Mucosa of stomach (tissue), 1 donor: ENCODE measurements around the gene PLEK2.
"Not testable (repeated sequence)": the region's sequence is repeated elsewhere in the genome, so short reads cannot be mapped to it uniquely, and the experiment has no call there.

Source experiments
- H3K27me3 ChIP-seq: one replicate; pipeline ENCODE4 v1.7.0; 2013; ENCODE audit warnings: mild to moderate bottlenecking, low read length; ENCODE audit not compliant: control insufficient read depth, insufficient read depth
- H3K36me3 ChIP-seq: one replicate; pipeline ENCODE4 v1.7.0; 2013; ENCODE audit warnings: low read length; ENCODE audit not compliant: control insufficient read depth, insufficient read depth
- H3K4me1 ChIP-seq: one replicate; pipeline ENCODE4 v1.7.0; 2013; ENCODE audit warnings: mild to moderate bottlenecking, low read length; ENCODE audit not compliant: control insufficient read depth, insufficient read depth
- H3K4me3 ChIP-seq: one replicate; pipeline ENCODE4 v1.7.0; 2013; ENCODE audit warnings: low read length
- H3K9ac ChIP-seq: one replicate; pipeline ENCODE4 v1.7.0; 2013; ENCODE audit warnings: mild to moderate bottlenecking, low read length, moderate library complexity
- H3K9me3 ChIP-seq: one replicate; pipeline ENCODE4 v1.7.0; 2013; ENCODE audit warnings: mild to moderate bottlenecking, low read length, moderate library complexity; ENCODE audit not compliant: control insufficient read depth
- donor health status: Pancreatic carcinoma.

PLEK2 gene, protein sequence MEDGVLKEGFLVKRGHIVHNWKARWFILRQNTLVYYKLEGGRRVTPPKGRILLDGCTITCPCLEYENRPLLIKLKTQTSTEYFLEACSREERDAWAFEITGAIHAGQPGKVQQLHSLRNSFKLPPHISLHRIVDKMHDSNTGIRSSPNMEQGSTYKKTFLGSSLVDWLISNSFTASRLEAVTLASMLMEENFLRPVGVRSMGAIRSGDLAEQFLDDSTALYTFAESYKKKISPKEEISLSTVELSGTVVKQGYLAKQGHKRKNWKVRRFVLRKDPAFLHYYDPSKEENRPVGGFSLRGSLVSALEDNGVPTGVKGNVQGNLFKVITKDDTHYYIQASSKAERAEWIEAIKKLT

DNA sequence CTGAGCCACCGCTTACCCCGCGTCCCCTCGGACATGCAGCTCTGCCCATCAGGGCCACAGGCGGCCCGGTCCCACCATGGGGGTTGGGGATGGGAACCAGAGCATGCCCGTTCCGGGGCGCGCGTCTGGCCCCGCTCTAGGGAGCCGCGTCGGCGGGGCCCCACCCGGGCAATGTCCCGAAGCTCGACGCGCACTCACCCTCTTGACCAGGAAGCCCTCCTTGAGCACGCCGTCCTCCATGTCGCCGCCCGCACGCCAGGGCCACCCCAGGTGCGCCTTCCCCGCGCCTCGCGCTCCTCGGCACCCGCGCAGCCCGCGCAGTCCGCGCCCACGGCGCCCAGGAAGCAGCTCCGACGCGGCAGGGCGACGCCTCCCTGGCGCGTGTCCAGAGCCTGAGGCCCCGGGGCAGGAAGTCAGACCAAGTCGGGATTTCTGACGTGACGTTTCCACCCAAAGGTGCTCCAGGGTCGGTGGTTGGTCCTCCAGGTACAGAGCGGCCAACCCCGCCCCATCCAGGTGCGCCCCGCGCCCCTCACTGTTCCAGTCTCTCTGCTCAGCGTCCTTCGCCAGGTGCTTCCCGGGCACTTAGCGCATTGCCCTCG is at the start of gene PLEK2:
PLEK2 (minus strand) TSS at position 346 of the 602 bp plus-strand sequence; CDS start at position 240, 106 bp downstream.
- Histone ChIP-seq H3K9ac (peak within 1 kb of the TSS; percentile 80), H3K36me3 (no peaks in the 10 kb centered on the region), H3K9me3 (no peaks in the 10 kb centered on the region), H3K4me3 (peak within 1 kb of the TSS; percentile 42), H3K27me3 (no peaks in the 10 kb centered on the region), H3K4me1 (peaks cover 42% of the 10 kb centered on the region)

DNA sequence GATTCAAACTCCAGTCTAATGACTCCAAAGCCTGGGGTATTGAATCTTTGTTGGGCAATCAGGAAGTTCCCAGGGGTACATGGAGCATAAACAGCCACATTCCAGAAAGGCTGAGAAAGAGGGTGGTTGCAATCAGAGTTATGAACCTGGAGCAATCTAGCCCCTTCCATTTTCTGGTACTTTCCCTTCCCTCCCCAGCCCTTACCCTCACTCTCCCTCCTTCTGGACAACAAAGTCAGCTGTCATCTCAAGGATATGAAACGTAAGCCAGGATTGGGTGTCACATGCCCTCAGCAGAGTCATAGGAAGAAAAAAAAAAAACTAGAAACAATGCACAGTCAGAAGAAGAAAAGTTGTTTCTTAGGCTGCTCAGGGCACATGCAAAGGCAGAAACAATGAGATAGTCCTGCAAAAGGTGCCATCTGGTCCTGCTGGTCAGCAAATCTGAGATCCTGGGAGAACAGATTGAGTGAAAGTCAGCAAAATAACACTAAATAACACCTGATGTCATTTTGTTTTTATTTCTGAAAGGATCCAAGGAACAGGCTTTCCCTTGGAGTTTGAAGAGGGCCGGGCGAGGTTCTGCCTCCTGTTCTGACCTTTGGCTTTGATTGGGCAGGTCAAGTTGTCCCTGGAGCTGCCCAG is 49.5 kb upstream of the PLEK2 start:
- no peak overlapping the region for H3K9ac ChIP-seq
- H3K4me3 ChIP-seq: no peak overlapping the region
- peaks cover 3% of the 10 kb centered on the region for H3K27me3 ChIP-seq
- no peaks in the 10 kb centered on the region for H3K36me3 ChIP-seq
- H3K9me3 ChIP-seq: no peaks in the 10 kb centered on the region
- H3K4me1 ChIP-seq: peaks cover 7% of the 10 kb centered on the region

GRCh38 chr14:67459336-67459735 is 47.4 kb upstream of the PLEK2 start:
- Histone ChIP-seq H3K4me1 (peaks cover 7% of the 10 kb centered on the region), H3K9ac (no peak overlapping the region), H3K4me3 (no peak overlapping the region), H3K36me3 (no peaks in the 10 kb centered on the region), H3K27me3 (peaks cover 3% of the 10 kb centered on the region), H3K9me3 (no peaks in the 10 kb centered on the region)

- H3K36me3 ChIP-seq: no peaks in the 10 kb centered on the region
- H3K9me3 ChIP-seq: no peaks in the 10 kb centered on the region
- peaks cover 5% of the 10 kb centered on the region for H3K27me3 ChIP-seq
- no peak overlapping the region for H3K9ac ChIP-seq
- H3K4me1 ChIP-seq: peaks cover 8% of the 10 kb centered on the region
- no peak overlapping the region for H3K4me3 ChIP-seq
These were observed 45.8 kb upstream of the PLEK2 start for GRCh38 chr14:67457782-67458181.

DNA sequence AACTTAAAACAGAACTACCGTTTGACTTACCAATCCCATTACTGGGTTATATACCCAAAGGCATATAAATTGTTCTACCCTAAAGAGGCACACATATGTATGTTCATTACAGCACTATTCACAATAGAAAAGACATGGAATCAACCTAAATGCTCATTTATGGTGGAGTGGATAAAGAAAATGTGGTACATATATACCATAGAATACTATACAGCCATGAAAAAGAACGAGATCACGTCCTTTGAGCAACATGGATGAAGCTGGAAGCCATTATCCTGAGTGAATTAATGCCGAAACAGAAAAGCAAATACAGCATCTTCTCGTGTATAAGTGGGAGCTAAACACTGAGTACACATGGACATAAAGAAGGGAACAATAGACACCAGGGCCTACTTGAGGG is 44.8 kb upstream of the PLEK2 start:
- Histone ChIP-seq H3K9ac (no peak overlapping the region), H3K36me3 (no peaks in the 10 kb centered on the region), H3K9me3 (no peaks in the 10 kb centered on the region), H3K27me3 (peaks cover 4% of the 10 kb centered on the region), H3K4me1 (peaks cover 14% of the 10 kb centered on the region), H3K4me3 (no peak overlapping the region)

- no peaks in the 10 kb centered on the region for H3K9me3 ChIP-seq
- no peak overlapping the region for H3K4me3 ChIP-seq
- peaks cover 4% of the 10 kb centered on the region for H3K27me3 ChIP-seq
- no peaks in the 10 kb centered on the region for H3K36me3 ChIP-seq
- H3K4me1 ChIP-seq: peaks cover 14% of the 10 kb centered on the region
- H3K9ac ChIP-seq: no peak overlapping the region
These were observed 41.8 kb upstream of the PLEK2 start for GRCh38 chr14:67453575-67454300.

- H3K4me3 ChIP-seq, H3K27me3 ChIP-seq, H3K36me3 ChIP-seq, H3K9me3 ChIP-seq, H3K9ac ChIP-seq: not testable (repeated sequence)
- peaks cover 13% of the 10 kb centered on the region for H3K4me1 ChIP-seq
These were observed 39.7 kb upstream of the PLEK2 start for GRCh38 chr14:67451667-67452066.

DNA sequence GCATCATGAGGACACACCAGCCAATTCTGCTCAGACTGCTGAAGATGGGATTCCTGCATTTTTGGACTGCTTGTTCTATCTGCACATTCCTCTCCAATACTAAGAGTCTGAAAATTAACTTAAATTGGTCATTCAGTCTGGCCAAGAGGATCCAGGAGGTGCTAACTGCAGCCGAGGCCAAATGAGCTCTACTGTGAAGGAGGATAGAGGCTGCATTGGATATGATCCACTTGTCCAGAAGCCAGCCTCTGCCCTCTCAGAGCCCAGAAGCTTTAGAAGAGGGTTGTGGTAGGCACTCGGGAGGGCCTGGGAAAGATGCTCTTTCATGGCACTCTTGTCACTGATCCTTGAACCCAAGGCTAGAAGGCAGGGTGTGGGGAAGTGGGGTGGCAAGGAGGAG is 37.1 kb upstream of the PLEK2 start:
- peaks cover 4% of the 10 kb centered on the region for H3K27me3 ChIP-seq
- no peak overlapping the region for H3K4me3 ChIP-seq
- H3K4me1 ChIP-seq: peaks cover 18% of the 10 kb centered on the region
- no peak overlapping the region for H3K9ac ChIP-seq
- no peaks in the 10 kb centered on the region for H3K36me3 ChIP-seq
- H3K9me3 ChIP-seq: no peaks in the 10 kb centered on the region

DNA sequence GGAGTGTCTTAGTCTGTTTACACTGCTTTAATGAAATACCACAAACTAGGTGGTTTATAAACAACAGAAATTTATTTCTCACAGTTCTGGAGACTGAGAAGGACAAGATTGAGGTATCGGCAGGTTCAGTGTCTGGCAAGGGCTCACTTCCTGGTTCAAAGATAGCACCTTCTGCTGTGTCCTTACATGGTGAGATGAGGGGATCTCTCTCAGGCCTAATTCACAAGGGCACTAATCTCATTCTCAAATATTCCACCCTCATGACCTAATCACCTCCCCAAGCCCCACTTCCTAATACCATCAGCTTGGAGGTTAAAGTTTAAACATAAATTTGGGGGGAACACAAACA is 35.0 kb upstream of the PLEK2 start:
- Histone ChIP-seq H3K4me1 (peaks cover 11% of the 10 kb centered on the region), H3K4me3 (no peak overlapping the region), H3K9ac (no peak overlapping the region), H3K36me3 (no peaks in the 10 kb centered on the region), H3K9me3 (no peaks in the 10 kb centered on the region), H3K27me3 (no peaks in the 10 kb centered on the region)

GRCh38 chr14:67446371-67447032 is 34.5 kb upstream of the PLEK2 start:
- H3K9ac ChIP-seq: no peak overlapping the region

GRCh38 chr14:67444395-67444794 is 32.4 kb upstream of the PLEK2 start:
- Histone ChIP-seq H3K27me3 (no peaks in the 10 kb centered on the region), H3K9ac (no peak overlapping the region), H3K9me3 (no peaks in the 10 kb centered on the region), H3K36me3 (no peaks in the 10 kb centered on the region), H3K4me3 (no peak overlapping the region), H3K4me1 (peaks cover 28% of the 10 kb centered on the region)

More at GRCh38 chr14:67446371-67447032, 34.5 kb upstream of the PLEK2 start:
- H3K27me3 ChIP-seq: no peaks in the 10 kb centered on the region
- H3K4me3 ChIP-seq: no peak overlapping the region
- H3K4me1 ChIP-seq: peaks cover 11% of the 10 kb centered on the region
- H3K9me3 ChIP-seq: no peaks in the 10 kb centered on the region
- no peaks in the 10 kb centered on the region for H3K36me3 ChIP-seq
